NCI-H526 (cell line): Measurements from ENCODE around the gene CDK11B.

Experiments
- DNase-seq, 2 experiments: peaks; one replicate each; lab custom pipeline; 2025; lab: John Stamatoyannopoulos, UW

Gene CDK11B

DNA sequence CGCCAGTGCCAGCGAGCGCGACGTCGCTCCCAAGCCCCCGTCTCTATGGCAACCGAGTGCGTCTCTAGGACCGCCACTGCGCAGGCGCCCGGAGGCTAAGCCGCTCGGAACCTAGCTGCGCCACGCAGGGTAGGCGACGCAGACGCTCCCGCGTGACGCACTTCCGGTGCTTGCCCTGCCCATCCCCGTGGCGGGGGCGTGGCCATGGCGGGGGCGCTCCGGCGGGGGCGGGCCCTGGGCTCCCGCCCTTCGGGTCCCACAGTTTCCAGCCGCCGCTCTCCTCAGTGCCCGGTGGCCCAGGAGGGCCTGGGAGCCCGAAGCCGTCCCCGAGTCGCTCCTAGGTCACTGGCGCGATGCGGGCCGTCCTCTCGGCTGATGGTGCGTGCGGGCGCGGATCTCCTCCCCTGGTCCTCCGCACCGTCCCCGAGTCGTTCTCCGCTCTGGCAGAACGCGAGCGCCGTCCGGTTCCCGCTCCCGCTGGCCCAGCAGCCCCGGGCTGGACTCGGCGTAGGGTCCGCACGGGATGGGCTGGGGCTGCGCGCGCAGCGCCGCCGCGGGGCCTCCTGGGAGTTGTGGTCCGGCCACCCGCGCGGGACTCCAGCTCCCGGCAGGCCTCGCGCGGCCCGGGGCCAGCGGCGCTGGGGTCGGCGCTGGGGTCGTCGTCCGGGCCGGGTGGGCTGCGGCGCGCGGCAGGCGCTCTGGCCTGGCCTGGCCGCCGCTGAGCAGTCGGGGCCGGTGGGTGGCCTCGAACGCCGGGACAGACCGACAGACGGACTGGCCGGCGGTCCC lies 43.4 kb downstream of the CDK11B start, which contains the start of gene MIB2:
Gene MIB2, plus strand, starts transcription at position 245 of the 789 bp plus-strand sequence. CDS start 7,953 bp downstream, outside the sequence.
- peak; percentile 90 to 99 for DNase-seq

DNA sequence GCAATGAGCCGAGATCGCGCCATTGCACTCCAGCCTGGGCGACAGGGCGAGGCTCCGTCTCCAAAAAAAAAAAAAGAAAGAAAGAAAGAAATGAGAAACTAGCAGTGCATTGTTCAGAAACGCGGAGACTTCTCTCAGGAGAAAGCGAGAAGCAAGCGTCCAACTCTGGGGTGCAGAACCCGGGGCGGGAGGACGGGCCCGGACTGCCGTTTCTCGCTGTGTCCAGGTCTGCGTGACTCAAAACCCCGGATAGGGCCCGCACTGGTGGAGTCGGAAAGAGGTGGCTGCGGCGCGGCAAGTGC lies 43.9 kb downstream of the CDK11B start:
- no peak for DNase-seq

DNA sequence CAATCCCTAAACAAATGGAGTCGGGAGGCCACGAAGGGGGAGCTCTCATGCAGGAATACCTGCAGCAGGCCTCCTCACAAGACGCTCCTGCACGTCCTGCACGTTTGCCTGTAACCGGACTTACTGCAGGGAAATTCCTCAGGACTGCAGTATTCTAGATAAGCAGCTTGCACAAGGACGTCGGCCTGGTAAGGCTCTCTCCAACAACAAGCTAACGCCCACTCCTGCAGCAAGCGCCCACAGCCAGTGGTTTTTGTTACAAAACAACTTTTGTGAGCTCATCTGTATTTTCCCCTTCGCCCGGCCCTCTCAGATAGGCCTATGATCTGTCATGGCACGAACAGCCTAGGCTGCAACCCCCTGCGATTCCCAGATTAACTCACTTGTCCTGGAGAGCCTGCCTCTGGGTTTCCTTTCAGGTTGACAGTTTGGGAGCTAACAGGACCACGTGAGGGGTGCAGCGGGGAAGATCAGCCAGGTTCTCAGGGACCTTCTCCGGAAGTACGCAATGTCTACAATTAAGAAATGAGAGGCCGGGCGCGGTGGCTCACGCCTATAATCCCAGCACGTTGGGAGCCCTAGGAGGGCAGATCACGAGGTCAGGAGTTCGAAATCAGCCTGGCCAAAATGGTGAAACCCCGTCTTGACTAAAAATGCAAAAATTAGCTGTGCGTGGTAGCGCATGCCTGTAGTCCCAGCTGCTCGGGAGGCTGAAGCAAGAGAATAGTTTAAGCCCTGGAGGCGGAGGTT lies 44.4 kb downstream of the CDK11B start:
- no peak for DNase-seq

DNA sequence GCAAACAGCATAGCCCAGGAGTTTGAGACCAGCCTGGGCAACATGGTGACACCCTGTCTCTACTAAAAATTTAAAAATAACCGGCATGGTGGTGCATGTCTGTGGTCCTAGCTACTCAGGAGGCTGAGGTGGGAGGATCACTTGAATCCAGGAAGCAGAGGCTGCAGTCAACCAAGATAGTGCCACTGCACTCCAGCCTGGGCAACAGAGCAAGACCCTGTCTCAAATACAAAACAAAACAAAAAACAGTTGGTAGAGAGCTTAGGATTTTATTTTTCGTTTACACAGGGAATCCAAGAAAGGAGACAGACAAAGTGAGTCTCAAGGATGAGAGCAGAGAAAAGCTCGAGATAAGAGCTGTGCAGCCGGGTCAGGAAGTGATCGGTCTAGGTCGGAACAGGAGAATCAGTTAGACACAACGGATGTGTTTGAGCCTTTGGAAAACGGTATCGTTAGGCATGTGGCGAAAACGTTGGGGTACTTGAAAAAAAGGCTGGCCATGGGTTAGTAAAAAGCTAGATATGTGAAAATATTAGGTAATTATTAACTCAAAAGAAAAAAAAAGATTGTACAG lies 45.2 kb downstream of the CDK11B start:
- no peak for DNase-seq

DNA sequence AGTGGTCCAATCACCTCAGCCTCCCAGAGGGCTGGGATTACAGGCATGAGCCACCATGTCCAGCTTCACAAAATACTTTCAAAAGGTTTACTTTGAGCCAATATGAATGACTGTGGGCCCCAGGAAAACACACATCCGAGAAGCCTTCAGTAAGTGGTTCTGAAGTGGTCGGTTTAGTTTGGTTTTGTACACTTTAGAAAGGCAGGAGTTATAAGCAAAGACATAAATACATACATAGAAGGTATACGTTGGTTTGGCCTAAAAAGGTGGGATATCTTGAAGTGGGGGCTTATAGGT lies 46.8 kb downstream of the CDK11B start:
- DNase-seq = no peak

DNA sequence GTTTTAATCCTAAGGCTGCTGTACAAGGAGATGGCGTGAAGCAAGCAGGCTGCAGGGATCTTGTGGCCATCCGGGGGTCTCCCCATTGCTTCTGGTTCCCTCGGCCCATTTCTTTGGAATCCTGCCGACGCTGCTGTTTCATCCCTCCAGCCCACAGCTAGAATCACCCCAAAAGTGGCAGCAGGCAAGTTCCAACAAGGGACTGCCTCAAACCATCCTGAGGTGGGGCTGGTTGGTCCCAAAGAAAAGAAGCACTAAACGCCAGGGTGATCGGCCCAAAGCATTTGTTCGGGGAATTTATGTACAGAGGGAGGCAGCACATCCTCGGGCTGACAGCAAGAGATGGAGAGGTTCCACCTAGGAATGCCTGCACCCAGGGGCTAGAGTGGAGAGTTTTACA lies 48.0 kb downstream of the CDK11B start:
- DNase-seq = no peak

DNA sequence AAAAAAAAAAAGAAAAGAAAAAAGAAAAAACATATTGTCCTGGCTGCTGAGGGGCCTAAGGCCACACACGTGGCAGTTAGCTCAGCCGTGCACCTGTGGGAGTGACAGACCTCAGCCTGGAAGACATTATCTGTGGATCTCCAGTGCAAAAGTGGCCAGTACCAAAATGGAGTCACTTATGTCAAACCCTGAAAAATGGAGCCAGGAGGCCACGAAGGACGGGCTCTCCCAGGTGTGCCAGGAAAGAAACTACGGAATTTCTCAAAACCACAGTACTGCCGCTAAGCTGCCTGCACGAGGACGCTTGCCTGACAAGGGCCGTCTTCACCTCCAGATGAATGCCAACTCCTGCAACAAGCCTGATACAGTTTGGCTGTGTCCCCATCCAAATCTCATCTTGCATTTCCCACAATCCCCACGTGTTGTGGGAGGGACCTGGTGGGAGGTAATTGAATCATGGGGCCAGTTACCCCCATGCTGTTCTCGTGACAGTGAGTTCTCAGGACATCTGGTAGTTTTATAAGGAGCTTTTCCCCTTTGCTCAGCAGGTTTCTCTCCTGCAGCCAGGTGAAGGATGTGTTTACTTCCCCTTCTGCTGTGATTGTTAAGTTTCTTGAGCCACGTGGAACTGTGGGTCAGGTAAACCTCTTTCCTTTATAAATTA lies 48.9 kb downstream of the CDK11B start:
- DNase-seq = no peak

DNA sequence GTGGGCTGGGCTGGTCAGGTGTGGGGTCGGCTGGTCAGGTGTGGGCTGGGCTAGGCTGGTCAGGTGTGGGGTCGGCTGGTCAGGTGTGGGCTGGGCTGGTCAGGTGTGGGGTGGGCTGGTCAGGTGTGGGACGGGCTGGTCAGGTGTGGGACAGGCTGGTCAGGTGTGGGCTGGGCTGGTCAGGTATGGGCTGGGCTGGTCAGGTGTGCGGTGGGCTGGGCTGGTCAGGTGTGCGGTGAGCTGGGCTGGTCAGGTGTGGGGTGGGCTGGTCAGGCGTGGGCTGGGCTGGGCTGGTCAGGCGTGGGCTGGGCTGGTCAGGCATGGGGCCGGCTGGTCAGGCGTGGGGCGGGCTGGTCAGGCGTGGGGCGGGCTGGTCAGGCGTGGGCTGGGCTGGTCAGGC lies 52.6 kb downstream of the CDK11B start:
- no peak for DNase-seq

DNA sequence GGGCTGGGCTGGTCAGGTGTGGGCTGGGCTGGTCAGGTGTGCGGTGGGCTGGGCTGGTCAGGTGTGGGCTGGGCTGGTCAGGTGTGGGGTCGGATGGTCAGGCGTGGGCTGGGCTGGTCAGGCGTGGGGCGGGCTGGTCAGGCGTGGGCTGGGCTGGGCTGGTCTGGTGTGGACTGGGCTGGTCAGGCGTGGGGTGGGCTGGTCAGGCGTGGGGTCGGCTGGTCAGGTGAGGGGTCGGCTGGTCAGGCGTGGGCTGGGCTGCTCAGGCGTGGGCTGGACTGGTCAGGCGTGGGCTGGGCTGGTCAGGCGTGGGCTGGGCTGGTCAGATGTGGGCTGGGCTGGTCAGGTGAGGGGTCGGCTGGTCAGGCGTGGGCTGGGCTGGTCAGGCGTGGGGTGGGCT lies 53.1 kb downstream of the CDK11B start:
- no peak for DNase-seq

DNA sequence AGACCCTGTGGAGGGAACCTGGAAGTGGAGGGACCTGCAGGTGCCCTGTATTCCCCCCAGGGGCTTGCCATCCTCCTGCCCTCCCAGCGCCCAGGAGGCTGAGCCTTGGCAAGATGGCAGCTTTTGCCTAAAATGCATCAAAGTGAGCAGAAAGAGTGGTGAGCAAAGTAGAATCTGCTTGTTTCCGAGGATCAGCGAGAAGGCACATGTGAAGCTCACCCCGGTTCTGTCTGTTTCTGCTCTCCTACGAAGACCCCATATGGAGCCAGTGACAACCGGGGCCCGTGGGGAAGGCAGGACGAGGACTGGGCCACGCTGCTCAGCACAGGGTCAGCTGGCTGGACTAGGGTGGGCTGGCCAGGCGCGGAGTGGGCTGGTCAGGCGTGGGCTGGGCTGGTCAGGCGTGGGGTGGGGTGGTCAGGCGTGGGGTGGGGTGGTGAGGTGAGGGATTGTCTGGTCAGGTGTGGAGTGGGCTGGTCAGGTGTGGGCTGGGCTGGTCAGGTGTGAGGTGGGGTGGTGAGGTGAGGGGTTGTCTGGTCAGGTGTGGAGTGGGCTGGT lies 53.7 kb downstream of the CDK11B start:
- no peak for DNase-seq

DNA sequence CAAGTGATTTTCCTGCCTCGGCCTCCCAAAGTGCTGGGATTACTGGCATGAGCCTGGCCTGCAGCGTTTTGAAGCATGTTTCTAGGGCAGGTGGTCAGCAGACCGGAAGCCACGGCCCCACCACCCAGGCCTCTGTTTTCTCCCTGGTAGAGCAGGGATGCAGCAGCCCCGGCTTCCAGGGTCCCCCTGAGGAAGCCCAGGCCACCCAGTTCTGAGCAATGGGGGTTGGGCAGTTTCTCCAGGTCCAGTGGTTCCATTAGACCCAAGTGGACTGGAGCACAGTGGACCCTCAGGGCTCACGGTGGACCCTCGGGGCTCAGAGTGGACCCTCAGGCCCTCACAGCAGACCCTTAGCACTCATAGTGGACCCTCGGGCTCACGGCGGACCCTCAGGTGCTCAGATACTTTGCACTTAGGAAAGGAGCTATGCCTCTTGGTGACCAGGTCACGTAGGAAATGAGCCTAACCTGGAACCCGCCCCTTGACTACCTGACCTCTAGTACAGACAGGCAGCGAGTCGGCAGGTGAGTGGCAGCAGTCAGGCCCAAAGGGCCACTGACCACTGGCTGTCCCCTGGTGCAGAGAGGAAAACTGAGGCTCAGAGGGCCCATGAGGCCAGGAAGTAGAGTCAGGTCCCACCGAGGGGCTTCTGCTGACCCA lies 54.3 kb downstream of the CDK11B start:
- DNase-seq = no peak

DNA sequence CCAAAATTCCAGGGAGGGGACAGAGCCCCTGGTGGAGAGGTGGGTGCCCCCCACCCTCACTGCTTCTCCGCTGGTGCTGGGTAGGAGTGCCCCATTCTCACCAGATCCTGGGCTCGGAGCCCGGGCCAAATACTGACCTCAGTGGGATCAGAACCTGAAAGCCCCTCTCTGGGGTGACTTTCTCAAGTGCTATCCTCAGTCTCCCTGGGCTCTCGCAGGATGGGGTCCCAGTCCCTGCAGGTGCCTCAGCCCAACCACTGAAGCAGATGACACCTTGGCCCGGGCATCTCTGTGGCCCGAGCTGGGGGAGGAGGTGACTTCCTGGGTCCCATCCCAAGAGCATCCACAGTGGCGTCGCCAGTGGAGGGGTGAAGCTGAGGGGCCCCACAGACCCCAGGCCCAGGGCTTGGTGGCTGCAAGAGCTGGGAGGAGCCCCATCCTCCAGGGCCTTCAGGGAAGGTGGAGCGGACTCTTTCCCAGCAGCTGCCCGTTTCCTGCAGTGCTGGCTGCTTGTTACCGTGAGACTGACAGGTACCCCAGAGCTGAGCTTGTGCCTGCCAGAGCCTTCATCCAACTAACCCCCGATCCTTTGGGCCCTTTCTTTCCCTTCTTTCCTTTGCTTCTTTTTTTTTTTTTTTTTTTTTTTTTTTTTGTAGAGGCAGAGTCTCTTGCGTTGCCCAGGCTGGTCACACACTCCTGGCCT lies 55.0 kb downstream of the CDK11B start:
- DNase-seq = no peak

DNA sequence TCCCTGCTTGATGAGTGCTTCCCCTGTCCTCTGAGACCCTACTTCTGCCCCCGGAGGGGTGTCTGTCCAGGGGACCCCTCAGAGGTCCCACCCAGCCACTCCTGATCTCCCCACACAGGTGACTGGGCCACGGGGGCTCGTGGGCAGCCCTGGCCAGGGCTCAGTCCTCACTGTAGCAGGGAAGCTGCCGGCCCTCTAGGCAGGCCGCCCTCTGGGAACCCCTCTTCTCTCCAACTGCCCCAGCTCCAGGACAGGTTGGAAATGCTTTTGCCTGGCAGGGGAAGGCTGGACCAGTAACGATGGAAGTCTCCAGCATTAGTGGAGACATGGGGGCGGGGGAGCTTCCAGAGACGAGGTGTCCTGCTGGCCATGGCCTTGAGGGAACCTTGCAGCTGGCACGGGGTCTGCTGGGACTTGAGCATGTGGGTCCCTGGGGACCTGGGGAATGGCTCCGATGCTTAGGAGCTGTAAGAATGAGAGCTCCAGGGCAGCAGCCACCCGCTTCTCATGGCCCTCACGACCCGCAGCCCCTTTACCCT lies 55.8 kb downstream of the CDK11B start:
- peak in 1 of 2 experiments; percentile 48 for DNase-seq

DNA sequence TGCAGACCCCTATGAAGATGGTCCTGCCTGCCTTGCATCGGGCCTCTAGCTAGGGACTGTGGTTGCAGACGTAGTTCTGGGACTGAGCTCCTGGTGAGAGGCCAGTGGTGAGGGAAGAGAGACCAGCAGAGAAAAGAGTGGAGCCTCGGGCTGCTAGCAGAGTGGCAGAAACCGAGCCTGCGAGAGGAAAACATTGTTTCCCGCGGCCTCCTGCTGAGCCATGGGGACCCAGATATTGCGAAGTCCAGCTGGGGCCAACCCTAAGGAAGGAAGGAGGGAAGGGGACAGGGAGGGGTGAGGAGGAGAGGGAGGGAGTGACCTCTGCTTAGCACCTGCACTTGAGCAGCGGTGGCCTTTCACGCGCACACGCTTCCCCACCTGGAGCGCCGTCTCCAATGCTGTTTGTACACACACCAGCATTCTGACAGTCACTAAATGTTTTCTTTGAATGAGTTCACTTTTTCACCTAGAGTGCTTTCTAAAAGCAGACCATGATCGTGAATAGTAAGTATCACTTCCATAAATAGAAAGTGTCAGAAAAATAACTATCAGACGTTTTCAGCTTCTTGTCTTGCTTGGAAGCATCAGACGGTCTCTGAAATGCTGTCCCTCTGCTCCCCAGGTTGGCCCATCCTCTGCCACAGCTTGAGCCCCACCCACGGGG lies 56.4 kb downstream of the CDK11B start:
- no peak for DNase-seq

DNA sequence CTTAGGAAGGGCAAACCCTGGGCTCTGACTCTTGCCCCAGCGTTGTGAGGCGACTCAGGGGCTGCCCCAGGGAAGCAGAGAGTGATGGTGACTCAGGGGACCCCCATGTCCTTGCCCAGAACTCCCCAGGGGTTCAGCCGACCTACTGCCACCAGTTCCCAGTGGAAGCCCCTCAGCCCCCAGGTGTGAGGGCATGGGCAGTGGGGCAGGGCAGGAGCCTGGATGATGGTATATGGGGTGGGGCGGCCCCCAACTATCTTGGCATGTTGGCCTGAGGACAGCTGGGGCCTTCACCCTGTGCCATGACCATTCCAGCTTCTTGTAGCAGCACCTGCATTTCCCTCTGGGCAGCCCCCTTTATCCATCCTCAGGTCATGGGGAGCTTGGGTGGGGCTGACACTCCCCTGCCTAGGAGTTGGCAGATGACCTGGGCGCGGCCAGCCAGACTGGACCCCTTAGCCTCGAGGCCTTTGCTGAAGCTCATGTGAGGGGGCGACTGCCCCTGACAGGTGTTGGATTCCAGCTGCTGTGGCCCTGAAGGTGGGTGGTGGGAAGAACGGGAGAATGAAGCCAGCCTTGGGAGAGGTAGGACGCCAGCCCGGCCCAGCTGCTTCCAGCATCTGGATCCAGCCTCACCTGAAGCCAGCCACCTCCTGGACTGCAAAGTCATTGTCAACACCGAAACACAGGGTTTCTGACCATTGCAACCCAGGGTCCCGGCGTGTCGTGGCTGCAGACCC lies 57.1 kb downstream of the CDK11B start:
- no peak for DNase-seq

DNA sequence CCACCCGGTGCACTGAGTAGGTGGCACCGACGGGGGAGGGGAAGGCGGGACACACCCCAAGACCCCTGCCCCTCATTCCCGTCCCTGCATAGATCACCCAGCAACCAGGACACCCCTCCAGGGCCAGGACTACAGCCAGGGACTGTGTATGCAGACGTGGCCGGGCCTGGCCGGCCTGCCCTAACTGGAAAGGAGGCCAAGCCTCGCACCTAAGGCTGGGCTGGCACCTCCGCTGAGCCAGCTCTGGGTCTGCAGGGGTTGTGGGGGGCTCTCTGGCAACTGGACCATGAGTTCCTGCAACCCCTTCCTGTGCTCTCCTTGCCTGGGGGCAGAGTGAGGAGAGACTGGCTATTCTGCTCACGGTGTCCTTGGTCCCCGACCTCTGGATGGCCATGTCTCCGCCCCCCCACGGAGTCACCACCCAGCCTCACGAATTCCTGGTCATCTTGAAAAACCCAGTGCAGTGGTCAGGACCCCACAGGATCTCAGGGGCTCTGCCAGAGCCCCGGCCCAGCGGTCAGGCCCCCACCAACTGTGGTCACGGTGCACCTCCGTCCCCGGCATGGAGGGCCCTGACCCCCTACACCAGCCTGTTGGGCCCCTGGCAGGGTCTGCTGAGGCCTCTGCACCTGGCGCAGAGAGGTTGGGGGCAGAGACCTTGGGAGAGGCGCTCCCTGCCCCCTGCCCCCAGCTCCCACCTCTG lies 57.8 kb downstream of the CDK11B start:
- DNase-seq = no peak

DNA sequence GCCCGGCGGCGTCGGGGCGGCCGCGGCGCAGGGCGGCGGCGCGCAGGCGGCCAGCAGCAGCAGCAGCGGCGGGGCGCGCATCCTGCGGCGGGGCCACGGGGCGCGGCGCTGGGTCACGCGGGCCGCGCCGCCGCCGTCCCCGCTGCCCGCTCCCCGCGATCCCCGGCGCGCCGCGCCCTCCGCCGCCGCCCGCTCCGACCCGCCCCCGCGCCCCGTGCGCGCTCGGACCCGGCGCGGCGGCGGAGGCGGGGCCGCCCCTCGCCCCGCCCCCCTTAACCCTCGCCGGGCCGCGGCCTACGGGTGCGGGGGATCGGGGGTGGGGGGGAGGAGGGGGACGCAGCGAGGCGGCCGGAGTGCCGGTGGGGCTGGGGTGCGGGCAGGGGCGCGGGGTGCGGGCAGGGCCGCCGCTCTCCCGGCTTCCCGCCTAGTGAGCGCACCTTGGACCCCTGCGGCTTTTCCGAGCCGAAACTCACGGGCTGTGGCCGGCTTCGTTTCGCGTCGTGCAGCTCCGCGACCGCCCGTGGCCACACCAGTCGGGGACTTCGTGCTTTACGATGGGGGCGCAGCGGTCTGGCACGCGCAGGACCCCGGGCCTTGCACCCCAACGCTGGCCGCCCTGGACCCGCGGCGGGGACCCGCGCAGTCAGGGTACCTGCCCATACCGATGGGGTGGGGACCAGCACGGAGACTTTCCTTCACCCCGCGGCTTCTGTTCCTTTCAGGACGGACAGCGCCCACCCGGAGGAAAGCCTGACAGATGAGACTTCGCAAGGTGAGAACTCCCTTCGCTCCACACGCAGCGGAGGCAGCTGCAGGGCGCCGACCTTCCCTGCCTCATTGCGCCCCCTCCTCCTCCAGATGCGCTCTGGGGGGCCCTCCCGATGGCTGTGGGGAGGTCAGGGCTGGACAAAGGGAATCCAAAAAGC lies 58.6 kb downstream of the CDK11B start, which contains the start of gene FNDC10:
Gene FNDC10, minus strand, starts transcription at position 201 of the 926 bp plus-strand sequence. Its CDS starts 120 bp downstream, at position 81.
- DNase-seq = peak in 1 of 2 experiments; percentile 48
